SKM-1 treated with dmso at 0.1 percent for 144 hours (cell line): Measurements from ENCODE around the gene TTC28.

ENCODE experiments used
- DNase-seq: peaks from one replicate; lab custom pipeline; 2025; ENCODE audit not compliant: unreplicated experiment; lab: John Stamatoyannopoulos, UW

The TTC28 gene

DNA sequence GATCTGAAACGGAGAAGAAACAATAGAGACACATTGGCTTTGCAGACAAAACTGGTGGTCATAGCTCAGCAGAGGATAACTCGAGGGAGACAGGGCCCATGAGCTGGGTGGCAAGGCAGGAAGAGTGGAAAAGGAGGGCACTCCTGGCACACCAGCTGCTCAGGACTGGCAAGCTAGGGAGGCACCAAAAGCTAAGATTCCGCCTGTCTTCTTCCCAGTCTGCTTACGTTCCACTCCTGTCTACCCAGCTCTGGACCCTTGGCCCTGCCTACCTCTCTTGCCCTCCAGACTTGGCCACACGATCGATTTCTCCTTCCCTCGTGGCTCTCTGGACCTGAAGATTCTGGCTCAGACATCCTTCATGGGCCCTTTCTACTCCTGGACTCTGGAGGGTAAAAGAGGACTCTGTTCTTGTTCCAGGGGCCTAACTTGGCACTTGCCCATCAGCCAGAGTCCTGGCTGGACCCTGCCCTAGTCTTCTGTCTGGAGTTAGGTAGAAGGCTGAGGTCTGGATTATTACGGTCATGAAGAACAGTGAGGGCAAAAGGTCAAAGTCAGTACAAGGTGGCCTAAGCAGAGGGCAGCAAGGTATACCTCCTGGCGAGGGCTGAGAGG is 645.4 kb downstream of the TTC28 start:
- no peak for DNase-seq

- DNase-seq = no peak
These were observed 646.8 kb downstream of the TTC28 start for GRCh38 chr22:28032861-28033260.

DNA sequence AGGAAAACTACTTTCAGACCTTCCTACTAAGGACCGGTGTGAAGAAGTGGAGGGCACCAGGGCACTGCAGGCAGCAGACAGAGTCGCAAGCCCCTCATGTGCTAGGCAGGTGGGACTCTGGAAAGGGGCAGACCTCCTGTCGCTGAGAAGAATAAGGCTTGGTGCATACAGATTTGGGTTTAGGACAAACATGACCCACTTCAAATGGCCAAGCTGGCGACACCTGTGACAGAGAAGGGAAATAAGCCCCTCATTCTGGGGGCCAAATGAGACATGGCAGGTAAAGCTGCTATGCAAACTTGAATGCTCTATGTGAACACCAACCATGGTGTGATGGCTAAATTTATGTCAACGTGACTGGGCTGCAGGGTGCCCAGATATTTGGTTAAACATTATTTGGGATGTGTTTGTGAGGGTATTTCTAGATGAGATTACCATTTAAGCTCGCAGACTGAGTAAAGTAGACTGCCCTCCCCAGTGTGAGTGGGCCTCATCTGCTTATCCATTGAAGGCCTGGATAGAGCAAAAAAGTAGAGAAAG is 648.2 kb downstream of the TTC28 start:
- no peak for DNase-seq

DNA sequence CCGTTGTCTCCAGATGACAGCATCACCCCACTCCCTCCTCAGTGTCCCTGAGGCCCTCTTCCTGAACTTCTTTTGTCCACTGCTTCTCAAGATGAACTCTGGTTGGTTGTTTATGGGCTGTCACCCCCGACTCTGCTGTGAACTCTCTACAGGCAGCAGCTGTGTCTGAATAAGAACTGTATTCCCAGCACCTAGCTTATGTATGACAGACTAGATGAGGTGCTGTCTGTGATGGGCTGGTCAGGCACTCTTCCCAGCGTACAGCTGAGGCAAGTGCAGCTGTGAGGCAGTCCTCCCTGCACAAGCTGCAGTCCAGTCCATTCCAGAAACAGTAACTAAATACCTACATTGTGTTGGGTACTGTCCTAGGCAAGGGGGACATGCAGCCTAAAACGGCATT is 649.2 kb downstream of the TTC28 start:
- DNase-seq = no peak

DNA sequence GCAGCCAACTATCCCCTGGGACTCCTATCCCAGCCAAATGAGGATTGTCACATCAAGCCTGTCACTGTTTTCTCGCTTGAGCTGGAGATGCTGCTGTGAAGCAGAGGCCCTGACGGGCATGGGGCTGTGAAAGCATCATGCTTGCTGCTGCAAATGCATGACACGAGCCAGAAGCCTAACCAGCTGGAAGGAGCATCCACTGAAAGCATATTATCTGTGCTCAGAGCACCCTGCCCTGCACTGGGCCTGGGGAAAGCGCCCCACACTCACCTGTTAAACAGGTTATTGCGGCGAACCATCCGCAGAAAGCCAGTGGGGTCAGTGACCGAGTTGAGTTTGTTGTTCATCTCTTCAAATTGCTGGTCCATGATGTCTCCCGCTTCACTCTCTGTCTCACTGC is 649.7 kb downstream of the TTC28 start:
- DNase-seq = no peak

GRCh38 chr22:28029201-28029948 is 650.3 kb downstream of the TTC28 start:
- no peak for DNase-seq

DNA sequence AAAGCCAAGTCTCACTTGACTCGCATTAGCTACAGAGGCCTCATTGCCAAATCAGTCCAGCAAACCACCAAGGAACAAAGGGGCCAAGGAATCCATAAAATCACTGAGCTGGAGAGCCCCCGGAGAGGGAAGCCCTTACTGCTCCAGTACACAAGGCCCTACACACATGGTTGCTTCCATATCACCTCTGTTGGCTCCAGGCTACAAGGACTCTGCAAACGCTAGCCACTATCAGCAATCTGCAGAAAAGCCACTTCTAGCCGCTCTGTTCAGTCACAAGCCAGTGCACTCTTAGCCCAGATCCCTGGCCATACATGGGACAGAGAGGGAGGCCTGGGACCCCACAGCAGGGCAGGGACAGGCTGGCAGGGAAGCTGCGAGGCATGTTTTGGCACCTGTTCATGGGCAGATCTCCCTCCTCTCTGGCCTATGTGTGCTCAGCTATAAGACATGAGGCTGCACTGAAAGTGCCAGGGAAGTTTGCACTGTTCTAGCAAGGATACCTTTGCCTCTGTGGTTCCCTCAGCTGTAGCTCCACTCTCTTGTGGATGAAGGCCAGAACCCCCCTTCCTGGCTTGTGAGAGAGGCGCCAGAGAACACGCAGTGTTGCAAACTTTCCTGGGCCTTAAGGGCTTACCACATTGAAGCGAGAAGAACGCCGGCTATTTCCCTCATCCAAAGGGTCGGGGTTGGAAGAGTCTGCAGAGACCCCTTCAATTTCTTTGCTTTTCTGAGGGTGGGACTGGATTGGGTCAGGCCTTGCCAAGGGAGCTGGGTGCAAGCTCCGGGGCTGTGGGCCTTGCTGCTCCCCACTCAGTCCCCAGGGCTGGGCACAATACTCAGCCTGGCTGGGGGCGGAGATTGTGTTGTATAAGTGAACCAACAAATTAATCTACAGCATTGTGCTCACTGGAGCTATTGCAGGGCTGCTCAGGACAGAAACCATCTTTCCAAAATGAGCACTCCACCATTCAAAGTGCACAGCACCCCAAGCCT is 651.9 kb downstream of the TTC28 start:
- DNase-seq = no peak

- no peak for DNase-seq
These were observed 653.6 kb downstream of the TTC28 start for GRCh38 chr22:28025866-28026575.

- DNase-seq = no peak
These were observed 654.3 kb downstream of the TTC28 start for GRCh38 chr22:28025333-28025732.

DNA sequence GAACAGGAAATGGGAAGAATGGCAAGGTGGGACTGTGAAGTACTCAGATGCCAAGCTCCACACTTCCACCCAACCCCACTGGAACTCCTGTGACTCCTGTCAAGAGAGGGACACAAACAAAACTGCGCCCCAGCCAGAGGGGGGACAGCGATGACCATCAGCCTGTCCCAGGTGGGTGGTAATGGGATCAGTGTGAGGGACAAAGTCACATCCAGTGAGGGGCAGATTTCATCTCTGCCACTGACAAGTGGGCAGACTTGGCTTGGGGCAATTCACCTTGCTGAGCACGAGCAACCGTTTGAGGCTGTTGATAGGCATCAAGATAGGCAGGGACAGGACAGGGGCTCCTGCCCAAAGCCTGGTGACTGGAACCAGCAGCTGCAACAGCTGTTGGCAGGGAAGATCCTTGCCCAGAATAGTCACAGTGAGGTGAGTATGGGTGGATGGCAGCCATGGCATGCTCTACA is 655.2 kb downstream of the TTC28 start:
- no peak for DNase-seq

DNA sequence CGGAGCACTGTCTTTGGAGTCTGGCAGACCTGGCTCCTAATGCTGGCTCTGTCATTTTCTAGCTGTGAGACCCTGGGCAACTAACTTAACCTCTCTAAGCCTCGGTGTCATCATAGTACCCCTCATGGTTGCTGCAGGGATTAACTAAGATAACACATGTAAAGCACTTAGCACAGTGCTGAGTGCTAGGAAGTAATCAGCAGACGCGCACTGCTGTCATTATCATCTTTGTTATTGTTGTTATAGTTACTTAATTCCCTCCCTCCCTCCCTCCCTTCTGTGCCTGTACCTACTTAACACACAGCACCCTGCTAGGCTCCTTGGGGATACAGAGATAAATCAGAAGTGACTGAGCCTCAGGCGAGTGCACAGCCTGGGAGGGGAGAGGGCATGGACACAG is 655.9 kb downstream of the TTC28 start:
- no peak for DNase-seq

DNA sequence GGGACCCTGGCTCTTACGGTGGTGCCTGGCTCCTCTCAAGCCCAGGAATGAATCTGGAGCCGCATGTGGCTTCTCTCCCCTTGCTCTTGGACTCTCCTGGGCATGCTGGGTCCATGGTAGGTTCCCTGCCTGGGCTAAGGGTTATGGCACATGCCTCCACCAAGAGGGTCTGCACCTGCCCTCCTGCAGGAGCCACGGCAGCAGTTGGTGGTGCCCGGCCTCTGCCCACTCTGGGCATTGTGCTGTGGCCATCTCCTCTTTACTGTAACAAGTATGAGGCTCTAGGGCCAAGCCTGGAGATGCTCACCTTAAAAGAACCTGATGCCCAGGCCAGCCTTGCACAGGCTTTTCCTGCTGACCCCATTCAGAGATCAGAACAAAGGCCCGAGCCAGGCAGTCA is 656.6 kb downstream of the TTC28 start:
- DNase-seq = no peak

DNA sequence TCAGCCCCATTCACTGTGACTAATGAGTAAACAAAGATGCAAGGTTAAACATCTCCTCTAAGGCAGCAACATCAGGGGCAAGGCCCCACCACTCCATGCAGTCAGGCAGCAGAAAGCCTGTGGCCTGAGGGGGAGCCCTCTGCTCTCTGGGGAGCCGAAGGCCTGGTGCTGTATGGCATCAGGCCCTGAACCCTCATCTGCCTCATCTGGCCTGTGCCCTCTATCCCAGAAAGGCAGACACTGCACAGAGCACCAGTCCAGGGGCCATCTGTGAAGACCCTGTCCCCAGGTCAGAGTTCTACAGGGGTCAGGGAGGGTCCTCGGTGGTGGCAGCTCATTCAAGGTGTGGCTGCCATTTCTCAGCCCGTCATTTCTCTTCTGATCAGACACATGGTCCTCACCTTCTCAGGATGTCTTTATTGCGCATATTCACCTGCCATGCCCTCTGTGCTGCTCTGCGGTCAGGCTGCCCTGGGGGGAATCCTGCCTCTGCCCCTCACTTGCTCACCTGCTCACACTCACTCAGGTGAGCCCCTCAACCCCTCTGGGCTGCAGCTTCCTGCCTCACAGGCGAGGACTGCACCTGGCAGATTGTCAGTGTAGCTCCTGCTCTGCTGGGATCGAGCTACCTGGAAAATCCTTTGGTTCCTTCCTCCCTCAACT is 657.5 kb downstream of the TTC28 start:
- no peak for DNase-seq

DNA sequence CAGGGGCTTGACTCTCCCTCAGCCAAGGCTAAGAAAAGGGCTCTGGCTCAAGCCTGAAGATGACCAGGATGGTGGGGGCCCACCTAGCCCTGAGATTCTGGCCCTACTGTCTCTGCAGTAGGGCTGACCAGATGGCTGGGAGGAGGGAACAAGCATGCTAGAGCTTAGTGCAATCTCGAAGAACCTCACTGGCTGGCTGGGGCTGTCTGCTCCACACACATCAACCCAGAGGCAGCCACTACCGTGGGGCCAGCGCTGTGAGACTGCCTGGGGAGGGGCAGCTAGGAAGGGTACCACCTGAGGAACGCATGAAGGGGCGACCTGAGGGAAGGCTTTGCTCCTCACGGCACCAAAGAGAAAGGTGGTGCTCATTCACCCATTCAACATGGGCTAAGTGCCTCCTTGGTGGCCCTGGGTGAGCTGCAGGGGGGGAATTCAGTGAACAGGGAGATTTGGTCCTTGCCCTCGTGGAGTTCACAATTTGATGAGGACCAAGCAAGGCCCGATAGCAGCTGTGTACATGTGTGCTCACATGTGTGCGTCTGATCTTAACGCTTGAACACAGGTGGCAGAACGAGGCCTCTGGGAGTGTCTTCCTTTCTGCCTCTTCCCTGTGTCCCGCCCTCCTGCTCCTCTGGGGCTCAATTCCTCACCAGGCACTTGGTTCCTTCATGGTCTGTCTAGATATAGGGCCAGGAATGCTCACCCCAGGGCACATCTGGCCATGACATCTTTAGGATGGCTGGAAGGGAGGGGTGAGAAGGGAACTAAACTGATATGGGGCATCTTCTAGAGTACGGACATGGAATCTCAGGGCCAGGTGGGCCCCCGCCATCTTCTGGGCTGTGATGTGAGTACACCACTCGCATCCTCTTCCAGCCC is 658.3 kb downstream of the TTC28 start:
- DNase-seq = no peak

DNA sequence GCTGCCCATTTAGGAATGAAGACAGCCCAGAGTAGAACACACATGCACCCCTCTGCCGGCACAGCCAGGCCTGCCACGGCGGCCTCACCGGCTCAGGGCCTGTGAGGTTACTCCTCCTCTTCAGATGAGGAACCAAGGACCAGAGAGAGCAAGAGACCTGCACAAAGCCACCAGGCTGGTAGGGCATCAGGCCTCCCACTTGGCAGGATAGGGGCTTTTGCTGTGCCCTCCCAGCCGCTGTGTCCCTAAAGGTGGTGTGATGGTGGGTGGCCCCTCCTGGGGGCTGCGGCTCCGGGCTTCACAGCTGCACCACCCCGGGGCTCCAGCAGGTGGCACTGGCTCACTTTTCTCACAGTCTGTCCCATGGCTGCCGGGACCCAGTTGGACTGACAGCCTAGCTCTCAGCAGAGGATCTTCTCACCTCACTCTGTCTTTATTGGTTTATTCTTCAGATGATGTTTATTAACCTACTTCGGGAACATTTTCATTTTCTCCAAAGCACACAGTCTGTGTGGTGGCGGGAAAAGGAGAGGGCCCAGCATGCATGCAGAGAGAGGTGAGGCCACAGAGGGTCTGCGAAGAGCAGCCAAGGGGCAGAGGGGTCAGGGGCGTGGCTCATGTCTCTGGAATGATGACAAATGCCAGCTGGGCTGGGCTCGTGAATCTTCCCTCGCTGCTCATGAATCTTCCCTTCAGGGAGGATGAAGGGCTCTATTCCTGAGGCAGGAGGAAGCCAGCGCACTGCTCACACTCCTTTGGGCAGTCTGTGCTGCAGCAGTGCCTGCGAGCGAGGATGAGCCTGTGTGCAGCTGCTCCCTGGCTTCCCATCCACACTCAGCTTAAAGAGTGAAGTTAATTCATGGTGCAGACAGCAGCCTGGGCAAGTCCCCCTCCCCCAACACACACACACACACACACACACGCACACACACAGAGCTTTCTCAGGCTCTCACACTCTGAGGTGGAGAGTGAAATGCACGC is 659.5 kb downstream of the TTC28 start:
- peak; percentile 34 for DNase-seq

- no peak for DNase-seq
These were observed 660.3 kb downstream of the TTC28 start for GRCh38 chr22:28019360-28019759.

DNA sequence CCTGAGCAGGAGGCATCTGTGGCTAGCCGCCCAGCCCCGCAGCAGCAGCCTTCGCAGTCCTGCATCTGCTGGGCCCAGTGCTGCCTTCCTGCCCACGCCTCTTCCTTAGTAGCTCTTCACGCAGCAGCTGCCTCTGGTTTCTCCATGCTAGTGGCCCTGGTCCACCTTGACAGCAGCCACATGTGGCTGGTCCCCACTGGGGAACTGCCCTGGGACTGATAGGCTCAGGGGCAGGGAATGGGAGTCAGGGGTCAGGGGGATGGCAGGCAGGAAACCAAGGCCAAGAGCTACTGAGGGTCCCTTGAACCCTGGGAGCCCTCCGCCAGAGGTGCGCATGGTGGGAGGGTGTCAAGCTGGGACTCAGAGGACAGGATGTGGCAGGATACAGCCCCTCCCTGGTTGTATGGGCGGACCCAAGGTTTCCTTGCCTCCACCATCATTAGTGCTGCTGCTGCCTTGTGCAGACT is 661.1 kb downstream of the TTC28 start:
- DNase-seq = no peak

DNA sequence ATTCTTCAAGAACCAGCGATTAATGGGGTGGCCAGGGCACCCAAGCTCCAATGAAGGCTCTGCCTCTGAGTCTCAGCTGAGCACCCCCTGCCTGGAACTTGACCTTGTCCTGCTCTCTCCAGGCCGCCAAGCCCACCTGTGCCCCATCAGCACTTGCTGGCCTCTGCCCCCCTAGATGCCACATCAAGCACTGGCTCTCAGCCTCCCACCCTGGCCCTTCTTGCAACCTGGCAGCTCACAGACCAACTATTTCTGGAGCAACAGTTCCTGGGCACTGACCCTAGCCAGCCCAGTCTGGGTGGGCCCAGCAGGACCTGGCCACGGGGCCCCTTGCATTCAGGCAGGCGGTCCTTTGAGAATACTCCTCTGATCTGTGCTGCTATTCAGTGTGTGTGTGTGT is 661.8 kb downstream of the TTC28 start:
- no peak for DNase-seq
